Medulla oblongata (tissue), 1 donor: Measurements from ENCODE around the gene CLEC4G.

Source experiments
- DNase-seq: peaks from one replicate; pipeline ENCODE4 v3.0.0-alpha.2; 2015; ENCODE audit errors: extremely low spot score

The CLEC4G gene

DNA sequence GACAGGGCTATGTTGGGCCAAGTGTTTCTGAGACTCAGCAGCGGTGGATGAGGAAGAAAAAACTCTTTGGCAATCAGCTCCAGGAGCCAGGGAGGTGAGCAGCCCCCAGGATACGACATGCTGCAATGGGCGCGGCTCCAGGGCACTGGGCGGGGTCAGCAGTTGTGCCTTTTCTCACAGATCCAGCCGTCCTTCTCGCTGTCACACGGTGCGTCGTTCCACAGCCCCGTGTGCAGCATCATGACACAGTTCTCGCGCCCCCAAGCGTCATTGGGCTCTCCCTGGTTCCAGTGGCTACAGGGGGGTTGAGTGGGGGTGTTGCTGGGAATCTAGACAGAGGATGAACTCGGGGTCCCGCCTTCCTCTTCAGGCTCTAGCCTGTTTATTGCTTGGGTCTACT is 2.7 kb downstream of the CLEC4G start:
- DNase-seq, result no peak

GRCh38 chr19:7725791-7726190 is 6.1 kb downstream of the CLEC4G start:
- DNase-seq, result no peak

- no peak for DNase-seq
Observed at GRCh38 chr19:7722231-7722651, 9.7 kb downstream of the CLEC4G start.

- no peak for DNase-seq
Observed at GRCh38 chr19:7720351-7720750, 11.6 kb downstream of the CLEC4G start.

GRCh38 chr19:7718668-7719067 is 13.2 kb downstream of the CLEC4G start:
- DNase-seq, result no peak

- DNase-seq, result no peak
Observed at GRCh38 chr19:7716762-7717161, 15.1 kb downstream of the CLEC4G start.

DNA sequence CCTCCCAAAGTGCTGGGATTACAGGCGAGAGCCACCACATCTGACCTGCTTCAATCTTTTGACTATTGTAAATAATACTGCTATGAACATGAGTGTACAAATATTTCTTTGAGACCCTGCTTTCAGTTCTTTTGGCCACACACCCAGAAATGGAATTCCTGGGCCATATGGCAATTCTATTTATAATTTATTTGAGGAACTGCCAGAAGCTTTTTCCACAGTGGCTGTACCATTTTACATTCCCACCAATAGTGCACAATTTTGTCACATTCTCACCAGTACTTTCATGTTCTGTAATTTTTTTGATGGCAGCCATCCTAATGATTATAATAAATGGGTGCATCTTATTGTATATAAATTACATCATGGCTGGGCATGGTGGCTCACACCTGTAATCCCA is 16.2 kb downstream of the CLEC4G start:
- no peak for DNase-seq

DNA sequence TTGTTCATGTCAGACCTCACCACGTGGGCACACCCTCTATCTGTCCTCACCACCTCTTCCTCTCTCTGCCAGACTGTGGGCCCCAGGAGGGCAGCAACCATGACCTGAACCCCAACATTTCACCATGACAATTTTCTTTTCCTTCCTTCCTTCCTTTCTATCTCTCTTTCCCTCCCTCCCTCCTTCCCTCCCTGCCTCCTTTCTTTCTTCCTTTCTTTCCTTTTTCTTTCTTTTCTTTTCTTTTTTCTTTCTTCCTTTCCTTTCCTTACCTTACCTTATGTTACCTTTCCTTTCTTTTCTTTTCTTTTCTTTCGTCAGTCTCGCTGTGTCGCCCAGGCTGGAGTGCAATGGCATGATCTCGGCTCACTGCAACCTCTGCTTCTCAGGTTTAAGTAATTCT is 21.3 kb downstream of the CLEC4G start:
- no peak for DNase-seq

DNA sequence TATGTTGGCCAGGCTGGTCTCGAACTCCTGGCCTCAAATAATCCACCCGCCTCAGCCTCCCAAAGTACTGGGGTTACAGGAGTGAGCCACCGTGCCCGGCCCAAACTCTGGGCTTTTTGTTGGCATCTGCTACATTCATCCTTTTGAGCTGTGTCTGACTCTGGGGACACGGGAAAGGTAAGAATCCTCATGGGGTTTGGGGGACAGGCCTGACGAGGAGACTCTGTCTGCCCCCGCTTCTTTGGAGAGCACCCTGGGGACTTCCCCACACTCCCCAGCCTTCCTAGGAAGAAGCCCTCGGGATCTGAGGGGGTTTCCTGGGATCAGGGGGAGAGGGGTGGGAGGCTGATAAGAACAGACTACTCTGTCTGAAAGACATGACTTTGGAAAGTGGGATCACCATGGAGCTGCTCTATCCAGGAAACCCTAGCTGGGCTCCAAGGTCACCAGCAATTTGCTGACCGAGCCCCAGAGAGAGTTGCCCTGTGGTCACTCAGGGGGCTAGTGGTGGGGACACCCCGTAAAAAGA is 21.9 kb downstream of the CLEC4G start:
- no peak for DNase-seq

DNA sequence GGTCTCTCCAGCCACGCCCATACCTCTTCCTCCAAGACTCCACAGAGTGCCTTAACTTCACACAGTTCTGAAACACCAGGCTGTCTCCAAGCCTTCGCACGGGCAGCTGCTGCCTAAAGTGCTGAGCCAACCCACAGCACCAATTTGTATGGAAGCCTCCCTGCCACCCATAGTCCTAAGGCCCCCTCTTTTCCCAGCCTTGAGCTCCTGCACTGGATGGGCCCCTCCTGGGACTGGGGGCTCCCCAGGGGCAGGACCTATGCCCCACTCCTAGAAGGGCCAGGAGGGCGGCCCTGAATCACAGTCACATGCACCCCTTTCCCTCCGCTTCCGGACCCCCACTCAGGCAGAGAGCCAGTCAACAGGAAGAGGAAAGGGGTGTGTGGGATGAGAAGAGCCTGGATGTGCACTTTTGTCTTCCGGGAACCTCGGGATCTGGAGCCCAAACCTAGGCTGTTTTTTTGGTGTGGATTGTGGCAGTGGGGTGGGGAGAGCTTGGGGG is 24.9 kb downstream of the CLEC4G start:
- DNase-seq, result no peak

- DNase-seq, result no peak
Observed at GRCh38 chr19:7706188-7706954, 25.5 kb downstream of the CLEC4G start.

DNA sequence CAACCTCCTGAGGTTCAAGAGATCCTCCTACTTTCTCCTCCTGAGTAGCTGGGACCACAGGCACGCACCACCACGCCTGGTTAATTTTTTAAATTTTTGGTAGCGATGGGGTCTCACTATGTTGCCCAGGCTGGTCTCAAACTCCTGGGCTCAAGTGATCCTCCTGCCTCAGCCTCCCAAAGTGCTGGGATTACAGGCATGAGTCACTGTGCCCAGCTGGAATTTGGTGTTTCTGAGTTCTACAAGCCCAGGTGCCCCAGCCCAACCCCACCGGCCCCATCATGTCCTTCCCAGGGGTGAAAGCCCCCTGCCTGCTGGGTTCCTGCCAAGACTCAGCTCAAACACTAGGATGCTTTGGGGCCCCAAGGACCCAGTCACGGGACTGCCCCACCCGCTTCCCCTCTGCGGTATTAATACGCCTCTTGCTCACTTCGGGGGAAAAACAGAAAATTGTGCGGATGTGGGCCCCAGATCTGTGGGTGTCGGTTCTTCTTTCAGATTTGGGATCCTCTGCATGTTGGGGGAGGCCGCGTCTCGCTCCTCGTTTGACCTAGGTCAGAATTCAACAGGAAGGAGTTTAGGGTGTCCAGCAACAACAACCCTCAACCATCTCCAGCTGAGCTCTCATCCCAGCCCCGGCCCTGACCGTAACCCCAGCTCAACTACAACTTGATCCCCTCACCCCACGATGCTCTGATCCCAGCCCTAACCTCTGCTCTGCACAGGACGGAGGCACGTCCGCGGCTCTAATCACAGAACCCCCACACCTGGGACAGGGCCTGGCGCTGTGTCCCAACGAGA is 26.3 kb downstream of the CLEC4G start:
- peak; percentile 53 for DNase-seq

DNA sequence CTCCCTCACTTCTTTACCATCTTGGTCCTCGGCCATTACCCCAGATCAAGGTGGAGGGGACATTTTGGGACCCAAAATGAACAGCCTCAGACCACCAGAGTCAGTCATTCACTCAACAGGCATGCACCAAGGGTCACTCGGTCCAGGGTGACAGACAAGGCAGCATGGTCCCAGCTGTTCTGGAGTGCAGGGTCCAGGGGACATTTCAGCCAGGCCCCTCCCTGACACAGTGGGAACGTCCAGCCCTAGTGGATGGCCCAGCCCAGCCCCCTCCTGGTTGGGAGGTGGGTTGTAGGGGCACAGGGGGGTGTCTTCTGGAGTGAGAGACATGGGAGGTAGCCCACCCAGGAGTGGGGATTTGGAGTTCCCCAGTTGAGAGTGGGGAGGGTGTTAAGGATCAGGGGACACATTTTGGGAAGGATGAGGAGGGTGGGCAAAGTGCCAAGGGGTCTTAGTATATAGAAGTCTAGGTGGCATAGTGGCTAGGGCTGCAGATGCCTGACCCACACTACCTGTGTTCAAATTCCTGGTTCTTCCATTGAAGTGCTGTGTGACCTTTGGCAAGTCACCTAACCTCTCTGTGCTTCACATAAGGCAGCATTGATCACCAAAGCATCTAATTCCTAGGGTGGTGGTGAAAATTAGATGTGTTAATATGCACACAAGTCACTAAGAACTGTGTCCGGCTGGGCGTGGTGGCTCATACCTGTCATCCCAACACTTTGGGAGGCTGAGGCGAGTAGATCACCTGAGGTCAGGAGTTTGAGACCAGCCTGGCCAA is 27.4 kb downstream of the CLEC4G start:
- DNase-seq, result no peak

- no peak for DNase-seq
Observed at GRCh38 chr19:7703332-7703731, 28.6 kb downstream of the CLEC4G start.

DNA sequence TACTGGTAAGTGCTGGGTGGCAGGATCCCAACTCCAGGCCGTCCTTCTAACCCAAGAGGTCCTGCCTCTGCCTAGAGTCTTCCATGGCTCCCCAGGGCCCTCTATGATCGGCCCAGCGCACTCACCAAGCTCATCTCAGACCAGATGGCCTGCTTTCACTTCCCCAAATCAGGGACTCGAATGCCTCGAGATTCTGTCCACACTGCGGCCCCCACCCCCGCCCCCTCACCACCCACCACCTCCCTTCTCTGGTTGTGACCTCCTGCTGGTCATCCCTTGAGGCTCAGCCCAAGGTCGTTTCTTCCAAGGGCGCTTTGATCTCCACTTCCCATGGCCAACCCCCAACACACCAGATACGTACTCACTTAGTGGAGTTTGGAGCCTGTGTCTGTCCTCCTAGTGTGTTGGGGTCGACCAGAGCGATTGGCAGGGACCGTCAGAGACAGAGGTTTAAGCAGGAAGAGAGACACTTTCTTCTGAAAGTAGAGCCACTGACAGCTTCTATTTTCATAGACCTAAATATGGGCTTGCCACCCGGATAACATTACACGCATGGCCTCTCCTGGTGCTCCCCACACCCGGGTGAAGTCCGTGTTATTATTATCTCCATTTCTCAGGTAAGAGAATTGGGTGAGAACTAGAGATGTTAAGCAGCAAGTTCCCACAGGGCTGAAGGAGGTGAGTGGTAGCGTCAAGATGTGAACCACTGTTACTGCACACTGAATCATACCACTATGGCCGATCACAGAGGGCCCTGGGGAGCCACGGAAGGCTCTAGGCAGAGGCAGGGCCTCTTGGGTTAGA is 30.1 kb downstream of the CLEC4G start, which contains the start of gene FCER2:
FCER2 (minus strand) TSS at position 478 of the 804 bp plus-strand sequence. CDS start 2,371 bp downstream, outside the sequence.
- no peak for DNase-seq

GRCh38 chr19:7701049-7701653 is 30.8 kb downstream of the CLEC4G start:
- no peak for DNase-seq

- no peak for DNase-seq
Observed at GRCh38 chr19:7699417-7700401, 32.2 kb downstream of the CLEC4G start.

GRCh38 chr19:7699003-7699402 is 32.9 kb downstream of the CLEC4G start:
- DNase-seq, result no peak

- DNase-seq, result no peak
Observed at GRCh38 chr19:7698583-7698982, 33.3 kb downstream of the CLEC4G start.
